GM23338 (cell line): ENCODE results near the gene TMEM37. TPM values are rescaled to one million over a fixed set of nuclear protein-coding genes. Genes with fewer than 3 reads are reported as not detected.

Experiments
- ATAC-seq: fragments of 200-7000 bp; cut with Tn5 transposase; 3 replicates; pipeline ENCODE4 v1.9.1; 2020
- DNase-seq: peaks from one replicate; pipeline ENCODE4 v3.0.0-alpha.2; 2015; ENCODE audit warnings: low spot score
- H2AFZ ChIP-seq: fragments of 200-600 bp; sonication (generic); 2 replicates; pipeline ENCODE4 v1.8.0; 2016; ENCODE audit warnings: antibody characterized with exemption, mild to moderate bottlenecking, moderate library complexity
- H3F3A ChIP-seq: fragments of 200-600 bp; sonication (generic); replicated peaks from 2 replicates; pipeline ENCODE4 v1.8.0; 2017; ENCODE audit warnings: antibody characterized with exemption, mixed run types, low read depth
- H3K27ac ChIP-seq: fragments of 200-600 bp; sonication (generic); 2 replicates; pipeline ENCODE4 v1.6.1; 2016; ENCODE audit warnings: low read depth
- H3K27me3 ChIP-seq: fragments of 200-600 bp; sonication (generic); 2 replicates; pipeline ENCODE4 v1.8.0; 2016; ENCODE audit warnings: mild to moderate bottlenecking, mixed run types, moderate library complexity; ENCODE audit not compliant: insufficient read depth
- H3K36me3 ChIP-seq: fragments of 200-600 bp; sonication (generic); 2 replicates; pipeline ENCODE4 v1.8.0; 2016; ENCODE audit warnings: mild to moderate bottlenecking; ENCODE audit not compliant: insufficient read depth
- H3K4me1 ChIP-seq: fragments of 200-600 bp; sonication (generic); 2 replicates; pipeline ENCODE4 v1.8.0; 2016; ENCODE audit warnings: mild to moderate bottlenecking, moderate library complexity; ENCODE audit not compliant: insufficient read depth
- H3K4me2 ChIP-seq: fragments of 200-600 bp; sonication (generic); 2 replicates; pipeline ENCODE4 v1.7.1; 2017; ENCODE audit warnings: mixed run types
- H3K4me3 ChIP-seq: fragments of 200-600 bp; sonication (generic); 2 replicates; pipeline ENCODE4 v1.6.1; 2016; ENCODE audit warnings: mixed run types
- H3K79me2 ChIP-seq: fragments of 200-600 bp; sonication (generic); replicated peaks from 2 replicates; pipeline ENCODE4 v1.8.0; 2017; ENCODE audit warnings: mild to moderate bottlenecking; ENCODE audit not compliant: insufficient read depth
- H3K9me2 ChIP-seq: fragments of 200-600 bp; sonication (generic); 2 replicates; pipeline ENCODE4 v1.8.0; 2017; ENCODE audit not compliant: insufficient read depth
- H4K20me1 ChIP-seq: fragments of 200-600 bp; sonication (generic); replicated peaks from 2 replicates; pipeline ENCODE4 v1.8.0; 2017; ENCODE audit warnings: mild to moderate bottlenecking; ENCODE audit not compliant: insufficient read depth
- H3K27ac Mint-ChIP-seq: 2 replicates; pipeline ENCODE4 v1.8.0; 2020; ENCODE audit warnings: inconsistent platforms, mild to moderate bottlenecking, moderate library complexity, mixed read lengths
- H3K27me3 Mint-ChIP-seq: 3 replicates; pipeline ENCODE4 v1.8.0; 2022; ENCODE audit warnings: low read depth, mild to moderate bottlenecking, moderate library complexity, mixed read lengths, inconsistent platforms; ENCODE audit not compliant: insufficient read depth, poor library complexity
- H3K36me3 Mint-ChIP-seq: 3 replicates; pipeline ENCODE4 v1.8.0; 2021; ENCODE audit warnings: low read depth, mild to moderate bottlenecking, inconsistent platforms, moderate library complexity, mixed read lengths
- H3K4me1 Mint-ChIP-seq: 3 replicates; pipeline ENCODE4 v1.8.0; 2020; ENCODE audit warnings: mild to moderate bottlenecking, inconsistent platforms, mixed read lengths
- H3K4me3 Mint-ChIP-seq: 3 replicates; pipeline ENCODE4 v1.8.0; 2021; ENCODE audit warnings: moderate library complexity, mild to moderate bottlenecking, inconsistent platforms, mixed read lengths
- H3K9me3 Mint-ChIP-seq: 3 replicates; pipeline ENCODE4 v1.8.0; 2020; ENCODE audit warnings: moderate library complexity, mild to moderate bottlenecking, inconsistent platforms, mixed read lengths
- CREB1 ChIP-seq: fragments of 250-450 bp; sonication (Bioruptor Pico); IDR thresholded peaks from 2 replicates; pipeline ENCODE4 v1.5.0; 2020; ENCODE audit warnings: low read depth, mild to moderate bottlenecking, moderate library complexity
- CTCF ChIP-seq, 2 experiments: fragments of 200-600 bp in 1 of 2; sonication (generic) in 1 of 2; conservative IDR thresholded peaks; 2 replicates each; pipeline versions ENCODE4 v1.5.1 to v1.6.1; 2016 to 2017; ENCODE audit warnings: antibody characterized with exemption in 2 of 2, low read depth in 2 of 2, mild to moderate bottlenecking in 2 of 2, moderate library complexity in 1 of 2
- EZH2 ChIP-seq: fragments of 200-600 bp; sonication (generic); IDR thresholded peaks from one replicate; pipeline ENCODE4 v1.8.0; 2017; ENCODE audit warnings: antibody characterized with exemption, mild to moderate bottlenecking, low read depth; ENCODE audit not compliant: unreplicated experiment
- JUNB ChIP-seq: IDR thresholded peaks from one replicate; pipeline ENCODE4 v1.6.1; 2016; ENCODE audit warnings: antibody characterized with exemption; ENCODE audit not compliant: unreplicated experiment
- NANOG ChIP-seq: IDR thresholded peaks from 2 replicates; pipeline ENCODE4 v1.6.1; 2016; ENCODE audit warnings: antibody characterized with exemption, borderline replicate concordance
- POLR2AphosphoS5 ChIP-seq: IDR thresholded peaks from 2 replicates; pipeline ENCODE4 v1.6.1; 2016; ENCODE audit warnings: antibody characterized with exemption, low read depth
- REST ChIP-seq: IDR thresholded peaks from one replicate; pipeline ENCODE4 v1.6.1; 2018; ENCODE audit warnings: antibody characterized with exemption; ENCODE audit not compliant: unreplicated experiment
- STAT1 ChIP-seq: IDR thresholded peaks from one replicate; pipeline ENCODE4 v1.6.1; 2016; ENCODE audit warnings: antibody characterized with exemption; ENCODE audit not compliant: unreplicated experiment
- ZNF114 ChIP-seq: fragments of 250-450 bp; sonication (Bioruptor Pico); IDR thresholded peaks from 2 replicates; pipeline ENCODE4 v1.5.0; 2020; ENCODE audit warnings: mild to moderate bottlenecking, moderate library complexity
- ZNF331 ChIP-seq: fragments of 250-450 bp; sonication (Bioruptor Pico); IDR thresholded peaks from 2 replicates; pipeline ENCODE4 v1.5.0; 2020; ENCODE audit warnings: low read depth, mild to moderate bottlenecking, moderate library complexity
- ZNF462 ChIP-seq: fragments of 250-450 bp; sonication (Bioruptor Pico); IDR thresholded peaks from 2 replicates; pipeline ENCODE4 v1.5.0; 2020; ENCODE audit warnings: mild to moderate bottlenecking, moderate library complexity
- polyA plus RNA-seq: library from polyadenylated mRNA; unstranded; fragments of >200 nt; fragmentation: Nextera tagmentation; extraction: Ambion mirVana; gene quantifications from 2 replicates; pipeline ENCODE4 v1.2.1, GENCODE V29; 2016
- total RNA-seq: library from RNA; depleted of rRNA; stranded (reverse); fragments of >200 nt; shearing (Covaris generic); gene quantifications from 2 replicates; pipeline ENCODE4 v1.2.3, GENCODE V29; 2014
- TF ChIP-seq, protein P1 (sequence below): IDR thresholded peaks from 2 replicates; pipeline ENCODE4 v1.6.1; 2016; ENCODE audit warnings: antibody characterized with exemption

The TMEM37 gene
- total and polyA plus RNA-seq, 2 experiments from 2014 or later: 8.6 to 8.8 TPM

GRCh38 chr2:119433636-119434327 lies 2.1 kb downstream of the TMEM37 start:
- Histone ChIP-seq H3K79me2 (peaks cover 40% of the 10 kb centered on the region), H3K36me3 (no peaks in the 10 kb centered on the region), H3K4me3 (no peak overlapping the region), H3K9me2 (no peaks in the 10 kb centered on the region), H4K20me1 (no peaks in the 10 kb centered on the region), H3K4me1 (peaks cover 41% of the 10 kb centered on the region), H2AFZ (no peak overlapping the region), H3K4me2 (peak overlapping the region; percentile 98), H3F3A (0 out of 2 replicates have a peak, but pooled peaks cover 7% of the 10 kb centered on the region), H3K27me3 (0 out of 2 replicates have a peak, but pooled peaks cover 7% of the 10 kb centered on the region), H3K27ac (no peak overlapping the region)
- H3K27me3 Mint-ChIP-seq: peaks cover 19% of the 10 kb centered on the region
- ATAC-seq: no peak
- H3K4me1 Mint-ChIP-seq: peaks cover 47% of the 10 kb centered on the region
- peaks cover 19% of the 10 kb centered on the region; the same call in 2 of the 3 replicates for H3K36me3 Mint-ChIP-seq
- no peak for DNase-seq
- peak overlapping the region; percentile 90; the same call in 2 of the 3 replicates for H3K4me3 Mint-ChIP-seq
- no peak overlapping the region for H3K27ac Mint-ChIP-seq
- TF ChIP-seq POLR2AphosphoS5 (no peak), ZNF114 (CRISPR knock-in tag) (no peak), NANOG (no peak), STAT1 (no peak), EZH2 (no peak), CREB1 (CRISPR knock-in tag) (no peak), CTCF (conservative IDR thresholded peaks at IDR 0.05; ENCODE audit: low read depth in 2 of 2) (no peak), ZNF462 (CRISPR knock-in tag) (no peak), JUNB (no peak), ZNF331 (CRISPR knock-in tag) (no peak), REST (no peak)
- TF ChIP-seq, protein P1, sequence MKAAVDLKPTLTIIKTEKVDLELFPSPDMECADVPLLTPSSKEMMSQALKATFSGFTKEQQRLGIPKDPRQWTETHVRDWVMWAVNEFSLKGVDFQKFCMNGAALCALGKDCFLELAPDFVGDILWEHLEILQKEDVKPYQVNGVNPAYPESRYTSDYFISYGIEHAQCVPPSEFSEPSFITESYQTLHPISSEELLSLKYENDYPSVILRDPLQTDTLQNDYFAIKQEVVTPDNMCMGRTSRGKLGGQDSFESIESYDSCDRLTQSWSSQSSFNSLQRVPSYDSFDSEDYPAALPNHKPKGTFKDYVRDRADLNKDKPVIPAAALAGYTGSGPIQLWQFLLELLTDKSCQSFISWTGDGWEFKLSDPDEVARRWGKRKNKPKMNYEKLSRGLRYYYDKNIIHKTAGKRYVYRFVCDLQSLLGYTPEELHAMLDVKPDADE: no peak
- H3K9me3 Mint-ChIP-seq: no peaks in the 10 kb centered on the region
